Left ventricle myocardium inferior (tissue), 1 donor: ENCODE data around the gene ANKRD13B. TPM values are rescaled to one million over a fixed set of nuclear protein-coding genes. Genes with fewer than 3 reads are reported as not detected.

Experiments used
- DNase-seq: peaks from one replicate; pipeline ENCODE4 v3.0.0-alpha.2; 2020
- H3K27ac ChIP-seq: fragments of 200-600 bp; replicated peaks from 2 replicates; pipeline ENCODE4 v1.8.0; 2021
- H3K27me3 ChIP-seq: fragments of 200-600 bp; 2 replicates; pipeline ENCODE4 v1.8.0; 2021; ENCODE audit warnings: low read depth
- H3K36me3 ChIP-seq: fragments of 200-600 bp; 2 replicates; pipeline ENCODE4 v1.8.0; 2021
- H3K4me1 ChIP-seq: fragments of 200-600 bp; 2 replicates; pipeline ENCODE4 v1.8.0; 2021
- H3K4me3 ChIP-seq: fragments of 200-600 bp; 2 replicates; pipeline ENCODE4 v1.8.0; 2021; ENCODE audit warnings: mild to moderate bottlenecking, moderate library complexity
- H3K9me3 ChIP-seq: fragments of 200-600 bp; replicated peaks from 2 replicates; pipeline ENCODE4 v1.8.0; 2021
- intact Hi-C: fragments of 100-400 bp; cut with micrococcal nuclease; formaldehyde crosslinking; loops from one replicate; pipeline ENCODE4 v1.11.0; 2022
- total RNA-seq: library from RNA; stranded (reverse); fragmentation: NEBNext Ultra II Directional; extraction: Animal tissue kit (Norgen Biotek cat#: 25700); gene quantifications from one replicate; pipeline ENCODE4 v1.2.1, GENCODE V29; 2021
- TF ChIP-seq, protein P1 (sequence below): fragments of 200-600 bp; IDR thresholded peaks from 2 replicates; pipeline ENCODE4 v1.8.0; 2021; ENCODE audit warnings: antibody characterized with exemption, mild to moderate bottlenecking, borderline replicate concordance
- donor health status: DM: no; HTN: yes; CAD: no; lungs with severe emphysema.

The ANKRD13B gene
- total RNA-seq, 1 donor from 2014 or later: 5.9 TPM

DNA sequence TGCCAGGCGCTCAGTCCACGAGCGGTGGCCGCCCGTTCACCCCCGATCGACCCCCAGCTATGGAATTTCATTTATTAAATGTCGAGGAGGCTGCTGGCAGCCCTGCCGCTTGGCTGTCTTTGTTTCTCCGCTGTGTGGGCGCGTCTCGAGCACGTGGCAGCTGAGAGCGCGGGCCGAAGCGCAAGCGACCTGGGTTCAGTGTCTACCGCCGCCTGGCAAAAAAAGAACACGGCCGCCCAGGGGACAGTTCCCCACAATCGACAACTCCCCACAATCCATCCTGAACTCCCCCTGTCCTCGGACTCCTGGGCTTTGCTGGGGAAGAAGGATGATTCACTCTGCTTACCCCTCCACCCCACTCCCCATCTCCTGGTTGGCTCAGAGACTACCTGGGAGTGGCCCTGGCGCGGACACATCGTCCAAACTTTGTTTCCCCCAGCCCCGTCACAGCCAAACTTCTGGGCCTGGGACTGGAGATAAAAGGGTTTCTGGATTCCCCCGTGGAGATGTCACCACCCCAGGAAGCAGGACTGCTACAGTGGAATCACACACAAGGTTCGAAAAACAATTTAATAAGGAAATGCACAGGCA, 1.7 kb upstream of the ANKRD13B start:
- peak overlapping the region; percentile 95 for H3K4me3 ChIP-seq
- peaks cover 81% of the 10 kb centered on the region for H3K4me1 ChIP-seq
- no peak for DNase-seq
- H3K27ac ChIP-seq: peak overlapping the region; percentile 93
- intact Hi-C loops: no loop called here
- H3K36me3 ChIP-seq: no peaks in the 10 kb centered on the region
- TF ChIP-seq, protein P1, sequence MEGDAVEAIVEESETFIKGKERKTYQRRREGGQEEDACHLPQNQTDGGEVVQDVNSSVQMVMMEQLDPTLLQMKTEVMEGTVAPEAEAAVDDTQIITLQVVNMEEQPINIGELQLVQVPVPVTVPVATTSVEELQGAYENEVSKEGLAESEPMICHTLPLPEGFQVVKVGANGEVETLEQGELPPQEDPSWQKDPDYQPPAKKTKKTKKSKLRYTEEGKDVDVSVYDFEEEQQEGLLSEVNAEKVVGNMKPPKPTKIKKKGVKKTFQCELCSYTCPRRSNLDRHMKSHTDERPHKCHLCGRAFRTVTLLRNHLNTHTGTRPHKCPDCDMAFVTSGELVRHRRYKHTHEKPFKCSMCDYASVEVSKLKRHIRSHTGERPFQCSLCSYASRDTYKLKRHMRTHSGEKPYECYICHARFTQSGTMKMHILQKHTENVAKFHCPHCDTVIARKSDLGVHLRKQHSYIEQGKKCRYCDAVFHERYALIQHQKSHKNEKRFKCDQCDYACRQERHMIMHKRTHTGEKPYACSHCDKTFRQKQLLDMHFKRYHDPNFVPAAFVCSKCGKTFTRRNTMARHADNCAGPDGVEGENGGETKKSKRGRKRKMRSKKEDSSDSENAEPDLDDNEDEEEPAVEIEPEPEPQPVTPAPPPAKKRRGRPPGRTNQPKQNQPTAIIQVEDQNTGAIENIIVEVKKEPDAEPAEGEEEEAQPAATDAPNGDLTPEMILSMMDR: no peak
- H3K27me3 ChIP-seq: no peaks in the 10 kb centered on the region
- H3K9me3 ChIP-seq: no peaks in the 10 kb centered on the region

DNA sequence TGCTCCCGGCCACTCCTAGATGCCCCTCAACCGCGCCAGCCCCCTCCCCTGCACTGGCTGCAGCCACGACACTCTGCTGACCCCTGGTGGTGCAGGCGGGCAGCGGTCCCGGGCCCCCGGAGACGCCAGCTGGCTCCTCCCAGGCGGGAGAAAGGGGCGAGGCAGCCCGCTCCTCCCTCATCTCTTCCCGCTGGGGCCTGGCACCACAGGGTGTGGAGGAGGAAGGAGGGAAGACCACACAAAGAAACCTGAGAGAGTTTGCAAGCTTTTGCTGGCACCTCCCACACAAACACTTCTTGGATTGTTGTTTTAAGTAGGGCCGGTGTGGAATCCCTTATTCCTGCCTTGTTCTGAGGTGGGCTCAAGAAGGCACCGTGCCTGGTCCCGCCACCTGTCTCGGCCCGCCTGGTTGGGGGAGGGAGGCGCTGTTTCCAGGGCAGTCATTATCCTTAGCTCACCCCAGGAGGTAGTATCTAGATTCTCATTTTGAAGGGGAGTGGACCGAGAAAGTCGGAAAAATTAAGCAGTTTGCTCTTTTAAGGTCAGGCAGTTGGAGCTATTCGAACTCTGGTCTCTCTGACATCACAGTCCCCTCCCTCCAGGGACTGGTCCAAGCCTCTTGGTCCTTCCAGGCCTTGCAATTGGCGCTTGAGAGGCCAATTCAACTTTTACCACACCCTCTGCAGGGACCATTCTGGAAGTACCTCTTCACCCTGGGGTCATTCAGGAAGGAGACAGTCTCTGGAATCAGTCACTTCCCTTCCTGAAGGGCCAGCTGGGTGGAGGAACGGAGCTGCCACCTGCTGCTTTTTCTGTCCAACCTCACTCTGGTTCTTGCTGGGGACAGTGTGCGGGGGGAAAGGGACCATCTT, 959 bp upstream of the ANKRD13B start:
- Histone ChIP-seq H3K4me1 (peaks cover 81% of the 10 kb centered on the region), H3K27ac (peak overlapping the region; percentile 93), H3K9me3 (no peaks in the 10 kb centered on the region), H3K36me3 (no peaks in the 10 kb centered on the region), H3K4me3 (peak overlapping the region; percentile 95), H3K27me3 (no peaks in the 10 kb centered on the region)
- peak; percentile 90 for DNase-seq
- intact Hi-C loops: no loop called here
- TF ChIP-seq, protein P1: peak; percentile 99

DNA sequence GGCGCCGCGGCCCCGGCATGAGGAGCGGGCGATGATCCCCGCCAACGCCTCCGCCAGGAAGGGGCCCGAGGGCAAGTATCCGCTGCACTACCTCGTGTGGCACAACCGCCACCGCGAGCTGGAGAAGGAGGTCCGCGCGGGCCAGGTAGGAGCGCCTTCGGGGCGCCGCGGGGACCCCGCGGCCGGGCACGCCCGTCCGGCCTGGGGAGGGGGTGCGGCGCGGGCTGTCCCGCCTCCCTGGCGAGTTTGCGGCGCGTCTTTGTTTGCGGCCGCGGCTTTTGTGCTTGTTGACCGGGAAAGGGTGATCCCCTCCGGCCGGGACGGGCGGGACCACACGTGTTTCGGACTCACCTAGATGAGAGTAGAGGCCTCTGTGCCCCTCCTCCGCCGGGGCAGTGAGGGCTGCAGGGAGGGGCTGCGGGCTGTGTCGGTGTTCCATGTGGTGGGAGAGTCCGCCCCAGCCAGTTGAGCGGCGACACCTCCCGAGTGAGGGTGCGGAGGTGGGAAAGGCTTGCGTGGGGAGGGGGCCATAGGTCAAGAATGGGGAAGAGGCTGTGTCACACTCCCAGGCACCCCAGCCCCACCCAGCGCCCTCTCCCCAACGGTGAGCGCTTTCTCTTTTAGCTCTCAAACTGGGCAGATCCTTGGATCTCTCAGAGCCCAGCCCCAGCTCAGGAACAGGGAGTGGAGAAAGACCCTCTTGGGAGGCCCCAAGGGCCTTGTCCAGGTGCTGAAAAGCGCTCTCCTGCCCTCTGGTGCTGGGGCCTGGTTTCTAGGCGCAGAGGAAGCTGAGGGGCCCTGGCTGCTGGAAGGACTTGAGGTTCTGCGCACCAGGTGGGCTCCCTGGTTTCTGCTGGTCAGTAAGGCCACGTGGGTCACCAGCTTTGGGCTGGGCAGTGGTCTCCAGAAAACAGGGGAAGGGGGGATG, 923 bp downstream of the ANKRD13B start:
- TF ChIP-seq, protein P1: peak; percentile 26
- H3K4me3 ChIP-seq: peak overlapping the region; percentile 95
- peaks cover 73% of the 10 kb centered on the region for H3K4me1 ChIP-seq
- intact Hi-C loops: no loop called here
- DNase-seq: no peak
- H3K27me3 ChIP-seq: no peaks in the 10 kb centered on the region
- H3K36me3 ChIP-seq: no peaks in the 10 kb centered on the region
- no peaks in the 10 kb centered on the region for H3K9me3 ChIP-seq
- H3K27ac ChIP-seq: peak overlapping the region; percentile 59

DNA sequence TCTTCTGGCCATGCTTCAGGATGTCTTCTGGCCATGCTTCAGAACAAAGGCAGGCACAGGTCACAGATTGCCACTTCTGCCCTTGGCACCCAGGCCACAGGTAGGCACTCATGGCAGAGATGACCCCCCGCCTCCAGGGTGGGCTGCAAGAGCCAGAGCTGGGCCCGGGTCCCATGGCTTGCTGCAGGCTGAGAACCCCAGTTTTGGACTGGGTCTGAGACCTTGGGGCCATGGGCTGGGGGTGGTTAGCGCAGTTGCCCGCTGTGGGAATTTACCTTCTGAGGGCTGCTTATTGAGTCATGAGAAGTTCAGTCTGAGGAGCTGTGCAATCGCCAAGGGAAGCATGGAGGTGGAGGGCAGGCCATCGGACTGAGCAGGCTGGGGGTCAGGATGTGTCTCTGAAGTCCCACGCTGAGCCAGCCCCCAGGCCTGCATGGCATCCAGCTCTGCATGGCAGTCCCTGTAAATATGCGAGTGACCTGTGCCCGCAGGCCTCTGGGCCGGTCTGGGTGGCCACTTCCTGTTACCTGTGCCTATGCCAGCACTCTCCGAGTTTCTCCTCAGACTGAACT, 1.7 kb downstream of the ANKRD13B start:
- H3K27me3 ChIP-seq: no peaks in the 10 kb centered on the region
- H3K9me3 ChIP-seq: no peaks in the 10 kb centered on the region
- DNase-seq: no peak
- H3K27ac ChIP-seq: no peak overlapping the region
- peaks cover 71% of the 10 kb centered on the region for H3K4me1 ChIP-seq
- H3K4me3 ChIP-seq: peak overlapping the region; percentile 95
- TF ChIP-seq, protein P1: no peak
- intact Hi-C loops: no loop called here
- no peaks in the 10 kb centered on the region for H3K36me3 ChIP-seq
